ENCODE results near the gene IKBKG. TPM values are rescaled to one million over a fixed set of nuclear protein-coding genes. Genes with fewer than 3 reads are reported as not detected.

IKBKG gene
- total and polyA plus RNA-seq, 2 of the 13 experiments (the other 11 are each of a cell fraction or from before 2014, with no cell fraction given), result 30.6 to 44.3 TPM

GRCh38 chrX:154540897-154541535 is 6.4 kb upstream of the IKBKG start (continued):
- TF ChIP-seq NAIF1 (CRISPR knock-in tag; IDR thresholded peaks at IDR 0.05; ENCODE audit: borderline replicate concordance) (no peak), ZNF33A (CRISPR knock-in tag; IDR thresholded peaks at IDR 0.05; ENCODE audit: borderline replicate concordance) (no peak)

DNA sequence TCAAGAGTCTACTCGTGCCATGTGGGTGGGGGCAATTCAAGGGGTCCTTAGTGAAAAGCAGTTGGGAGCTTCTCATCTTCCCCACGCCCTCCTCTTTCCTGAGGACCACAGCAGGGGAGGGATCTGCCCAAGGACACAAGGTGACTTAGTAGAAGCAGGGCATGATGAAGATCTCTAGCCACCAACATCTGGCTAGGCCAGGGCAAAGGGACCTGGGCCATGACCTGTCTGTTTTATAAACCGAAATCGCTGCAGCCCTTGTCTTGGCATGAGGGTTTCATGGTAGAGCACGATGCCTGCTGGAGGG is 5.9 kb upstream of the IKBKG start:
- Histone ChIP-seq H3K9ac (ENCODE audit: insufficient read depth, low read depth, low read length) (peak overlapping the region; percentile 96), H3K4me3 (replicated peaks in 1 of 3; ENCODE audit: insufficient read depth in 1 of 3, low read depth in 2 of 3, low read length in 3 of 3) (peak overlapping the region; percentile 54 to 78 (median 72); a peak in 5 of 6 replicates), H3K4me1 (ENCODE audit: insufficient read depth, low read length) (peaks cover 66% of the 10 kb centered on the region), H3K4me2 (ENCODE audit: low read depth, low read length) (peak overlapping the region; percentile 93), H3K27ac (ENCODE audit: extremely low read length, insufficient read depth, low read length) (peak overlapping the region; percentile 100), H2AFZ (ENCODE audit: low read length) (no peak overlapping the region), H3K9me3 (ENCODE audit: low read length) (no peaks in the 10 kb centered on the region), H3K79me2 (ENCODE audit: insufficient read depth, low read length) (peaks cover 34% of the 10 kb centered on the region), H4K20me1 (ENCODE audit: insufficient read depth, low read length) (0 out of 2 replicates have a peak, but pooled peaks cover 6% of the 10 kb centered on the region), H3K27me3 (ENCODE audit: control insufficient read depth in 1 of 2, insufficient read depth in 2 of 2, low read length in 2 of 2) (no peaks in the 10 kb centered on the region; a peak in 1 of 5 replicates), H3K36me3 (replicated peaks in 1 of 2; ENCODE audit: control insufficient read depth in 1 of 2, insufficient read depth in 2 of 2, low read length in 2 of 2) (0 out of 5 replicates have a peak, but pooled peaks cover 0 to 5% of the 10 kb centered on the region in 2 experiments)
- in situ Hi-C loops (cut with HindIII; ENCODE audit: extremely low pct_ligation_motif_present, low pct_unique_long_range_greater_than_20kb), result loop anchor here (25.0 kb wide), 1 partner anchor 129 kb away; the partner anchor contains the start of genes DNASE1L1 and TAFAZZIN
- BruUV-seq (replicated peaks), result TSS peak; percentile 17
- DNase-seq (ENCODE audit: low spot score) (no peak), FAIRE-seq (no peak), ATAC-seq (no peak)
- intact Hi-C loops (cut with micrococcal nuclease; ENCODE audit: unreplicated experiment), result no loop called here
- no CpG with 5 or more reads among the region's 5 CpGs for WGBS (ENCODE audit: low lambda C conversion rate)
- ChIA-PET POLR2A (interaction anchor here (0.6 to 4.0 kb wide), 12 partner anchors 12 to 171 kb away, joined by 3 to 38 read pairs (median 14); partner anchors contain the start of genes DNASE1L1, EMD, FAM3A and FLNA), CTCF (ENCODE audit: low intra/inter-chr PET ratio, low total read pairs) (no interaction called here)
- TF ChIP-seq, protein P1, sequence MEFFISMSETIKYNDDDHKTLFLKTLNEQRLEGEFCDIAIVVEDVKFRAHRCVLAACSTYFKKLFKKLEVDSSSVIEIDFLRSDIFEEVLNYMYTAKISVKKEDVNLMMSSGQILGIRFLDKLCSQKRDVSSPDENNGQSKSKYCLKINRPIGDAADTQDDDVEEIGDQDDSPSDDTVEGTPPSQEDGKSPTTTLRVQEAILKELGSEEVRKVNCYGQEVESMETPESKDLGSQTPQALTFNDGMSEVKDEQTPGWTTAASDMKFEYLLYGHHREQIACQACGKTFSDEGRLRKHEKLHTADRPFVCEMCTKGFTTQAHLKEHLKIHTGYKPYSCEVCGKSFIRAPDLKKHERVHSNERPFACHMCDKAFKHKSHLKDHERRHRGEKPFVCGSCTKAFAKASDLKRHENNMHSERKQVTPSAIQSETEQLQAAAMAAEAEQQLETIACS (CRISPR knock-in tag; IDR thresholded peaks at IDR 0.05), result 0 out of 2 replicates have a peak, but pooled peaks have one; percentile 14
- 0 out of 2 replicates have a peak, but pooled peaks have one; percentile 37 for TF ChIP-seq GLI4 (CRISPR knock-in tag; IDR thresholded peaks at IDR 0.05; ENCODE audit: borderline replicate concordance)
- TF ChIP-seq ZNF441 (CRISPR knock-in tag; IDR thresholded peaks at IDR 0.05; ENCODE audit: borderline replicate concordance), result no peak
- TF ChIP-seq AGO2 (optimal IDR thresholded peaks at IDR 0.05; ENCODE audit: low read depth, low read length), result peak; percentile 1
- TF ChIP-seq ZNF543 (CRISPR knock-in tag; IDR thresholded peaks at IDR 0.05), result no peak
- TF ChIP-seq MAZ (IDR thresholded peaks at IDR 0.05; ENCODE audit: borderline replicate concordance, low read depth, low read length), result no peak
- peak; percentile 29; the same call in 1 of the 2 replicates for TF ChIP-seq MAZ (CRISPR knock-in tag; IDR thresholded peaks at IDR 0.05; ENCODE audit: low read depth)
- 0 out of 2 replicates have a peak, but pooled peaks have one; percentile 1 for TF ChIP-seq ARID4A (CRISPR knock-in tag; IDR thresholded peaks at IDR 0.05; ENCODE audit: borderline replicate concordance)
- TF ChIP-seq FIP1L1 (IDR thresholded peaks at IDR 0.05; ENCODE audit: borderline replicate concordance, insufficient read depth, low read depth, low read length), result no peak
- TF ChIP-seq, protein P2, sequence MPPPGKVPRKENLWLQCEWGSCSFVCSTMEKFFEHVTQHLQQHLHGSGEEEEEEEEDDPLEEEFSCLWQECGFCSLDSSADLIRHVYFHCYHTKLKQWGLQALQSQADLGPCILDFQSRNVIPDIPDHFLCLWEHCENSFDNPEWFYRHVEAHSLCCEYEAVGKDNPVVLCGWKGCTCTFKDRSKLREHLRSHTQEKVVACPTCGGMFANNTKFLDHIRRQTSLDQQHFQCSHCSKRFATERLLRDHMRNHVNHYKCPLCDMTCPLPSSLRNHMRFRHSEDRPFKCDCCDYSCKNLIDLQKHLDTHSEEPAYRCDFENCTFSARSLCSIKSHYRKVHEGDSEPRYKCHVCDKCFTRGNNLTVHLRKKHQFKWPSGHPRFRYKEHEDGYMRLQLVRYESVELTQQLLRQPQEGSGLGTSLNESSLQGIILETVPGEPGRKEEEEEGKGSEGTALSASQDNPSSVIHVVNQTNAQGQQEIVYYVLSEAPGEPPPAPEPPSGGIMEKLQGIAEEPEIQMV (CRISPR knock-in tag; IDR thresholded peaks at IDR 0.05; ENCODE audit: low read depth), result no peak
- TF ChIP-seq YEATS4 (CRISPR knock-in tag; IDR thresholded peaks at IDR 0.05; ENCODE audit: borderline replicate concordance), result peak; percentile 6; the same call in 1 of the 2 replicates
- TF ChIP-seq ZMYM4 (CRISPR knock-in tag; IDR thresholded peaks at IDR 0.05), result peak; percentile 18; the same call in 1 of the 2 replicates
